Ovary (tissue), 3 donors: ENCODE results near the gene KCND3.

ENCODE experiments used
- EP300 ChIP-seq: sonication (generic); formaldehyde crosslinking; IDR thresholded peaks from one replicate; pipeline ENCODE4 v1.6.1; 2017; ENCODE audit warnings: antibody characterized with exemption
- POLR2A ChIP-seq: fragments of 450-650 bp; IDR thresholded peaks from one replicate; pipeline ENCODE4 v1.6.1; 2017; ENCODE audit warnings: antibody characterized with exemption, mild to moderate bottlenecking, moderate library complexity
- TF ChIP-seq, protein P1 (sequence below), 3 donors: fragments of 450-650 bp in 2 of 3; fragments of 200-600 bp in 1 of 3; IDR thresholded peaks; one replicate each; pipeline versions ENCODE4 v1.5.1 to v1.8.0; 2016 to 2022; ENCODE audit warnings: antibody characterized with exemption in 3 of 3, mild to moderate bottlenecking in 1 of 3
- donor health status: DM: no; HTN: no; CAD: no.

DNA sequence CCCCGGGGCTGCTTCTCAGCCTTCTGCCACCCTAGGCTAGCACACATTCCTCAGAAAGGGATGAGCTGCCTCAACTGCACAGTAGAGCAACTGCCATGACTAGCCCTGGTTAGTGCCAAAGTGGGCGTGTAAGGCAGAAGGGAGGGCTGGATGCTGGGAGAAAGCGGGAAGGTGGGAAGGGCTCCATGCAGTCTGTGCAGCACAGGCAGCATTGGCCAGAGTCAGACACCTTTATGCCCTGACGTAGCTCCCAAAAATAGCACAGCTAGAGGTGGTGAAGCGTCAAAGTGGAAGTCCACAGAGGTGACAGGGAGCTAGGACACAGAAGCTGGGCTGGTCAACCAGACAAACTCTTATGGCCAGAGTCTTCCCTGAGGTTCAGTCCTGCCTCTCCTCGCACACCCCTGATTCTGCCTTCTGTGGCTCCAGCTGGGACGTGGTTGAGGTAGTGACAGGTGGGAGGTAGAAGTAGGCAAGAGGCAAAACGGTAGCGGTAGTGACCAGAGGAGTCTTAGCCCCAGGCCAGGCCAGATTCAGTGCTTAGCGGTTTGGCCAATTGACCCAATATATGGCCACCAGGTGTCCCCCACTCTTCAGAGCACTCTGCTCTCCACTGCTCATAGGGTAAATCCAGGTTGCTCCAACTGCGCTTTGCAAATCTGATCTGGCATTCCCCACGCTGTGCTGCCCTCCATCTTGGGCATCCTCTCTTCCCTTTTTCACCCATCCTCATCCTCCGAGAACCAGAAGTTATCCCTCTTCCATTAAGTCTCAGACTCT, 188.2 kb downstream of the KCND3 start:
- TF ChIP-seq EP300 (no peak), POLR2A (no peak)
- TF ChIP-seq, protein P1, sequence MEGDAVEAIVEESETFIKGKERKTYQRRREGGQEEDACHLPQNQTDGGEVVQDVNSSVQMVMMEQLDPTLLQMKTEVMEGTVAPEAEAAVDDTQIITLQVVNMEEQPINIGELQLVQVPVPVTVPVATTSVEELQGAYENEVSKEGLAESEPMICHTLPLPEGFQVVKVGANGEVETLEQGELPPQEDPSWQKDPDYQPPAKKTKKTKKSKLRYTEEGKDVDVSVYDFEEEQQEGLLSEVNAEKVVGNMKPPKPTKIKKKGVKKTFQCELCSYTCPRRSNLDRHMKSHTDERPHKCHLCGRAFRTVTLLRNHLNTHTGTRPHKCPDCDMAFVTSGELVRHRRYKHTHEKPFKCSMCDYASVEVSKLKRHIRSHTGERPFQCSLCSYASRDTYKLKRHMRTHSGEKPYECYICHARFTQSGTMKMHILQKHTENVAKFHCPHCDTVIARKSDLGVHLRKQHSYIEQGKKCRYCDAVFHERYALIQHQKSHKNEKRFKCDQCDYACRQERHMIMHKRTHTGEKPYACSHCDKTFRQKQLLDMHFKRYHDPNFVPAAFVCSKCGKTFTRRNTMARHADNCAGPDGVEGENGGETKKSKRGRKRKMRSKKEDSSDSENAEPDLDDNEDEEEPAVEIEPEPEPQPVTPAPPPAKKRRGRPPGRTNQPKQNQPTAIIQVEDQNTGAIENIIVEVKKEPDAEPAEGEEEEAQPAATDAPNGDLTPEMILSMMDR (IDR thresholded peaks at IDR 0.05): no peak
